ENCODE data around the gene NECAB3.
"Not testable (repeated sequence)": the region's sequence is repeated elsewhere in the genome, so short reads cannot be mapped to it uniquely, and the experiment has no call there.

Gene NECAB3

GRCh38 chr20:33674294-33675135 lies at the start of gene NECAB3:
Gene NECAB3 (minus strand): TSS chr20:33674428. CDS start chr20:33674352, 76 bp downstream.
- DNase-seq = peak; percentile 89

GRCh38 chr20:33721391-33722140 lies 47.3 kb upstream of the NECAB3 start:
- no peak for DNase-seq

- DNase-seq = peak; percentile 91
Measured at GRCh38 chr20:33719989-33720709, 45.9 kb upstream of the NECAB3 start, which contains the start of gene PXMP4. Gene PXMP4 (minus strand): TSS chr20:33720310. CDS start chr20:33720207, 103 bp downstream.

- no peak for DNase-seq
Measured at GRCh38 chr20:33719277-33719988, 45.2 kb upstream of the NECAB3 start.

- DNase-seq = no peak
Measured at GRCh38 chr20:33716498-33716897, 42.3 kb upstream of the NECAB3 start.

- no peak for DNase-seq
Measured at GRCh38 chr20:33713865-33714367, 39.7 kb upstream of the NECAB3 start.

GRCh38 chr20:33711446-33711738 lies 37.2 kb upstream of the NECAB3 start:
- no peak for DNase-seq

GRCh38 chr20:33710681-33711445 lies 36.6 kb upstream of the NECAB3 start:
- DNase-seq = no peak

- no peak for DNase-seq
Measured at GRCh38 chr20:33709905-33710541, 35.8 kb upstream of the NECAB3 start.

- no peak for DNase-seq
Measured at GRCh38 chr20:33709398-33709797, 35.2 kb upstream of the NECAB3 start.

- DNase-seq = no peak
Measured at GRCh38 chr20:33707668-33708067, 33.4 kb upstream of the NECAB3 start.

GRCh38 chr20:33704197-33704924 lies 30.1 kb upstream of the NECAB3 start:
- no peak for DNase-seq

GRCh38 chr20:33703498-33704137 lies 29.4 kb upstream of the NECAB3 start:
- no peak for DNase-seq

GRCh38 chr20:33702861-33703260 lies 28.6 kb upstream of the NECAB3 start:
- no peak for DNase-seq

- no peak for DNase-seq
Measured at GRCh38 chr20:33701629-33702450, 27.6 kb upstream of the NECAB3 start.

GRCh38 chr20:33700696-33701441 lies 26.6 kb upstream of the NECAB3 start:
- DNase-seq = not testable (repeated sequence)

- DNase-seq = not testable (repeated sequence)
Measured at GRCh38 chr20:33698966-33699365, 24.7 kb upstream of the NECAB3 start.

GRCh38 chr20:33697129-33697528 lies 22.9 kb upstream of the NECAB3 start:
- DNase-seq = peak; percentile 62

Measured in right forelimb (tissue), 1 donor.